Effector CD8-positive, alpha-beta T cell (primary cell): ENCODE data around the gene WEE2.
"Not testable (repeated sequence)": the region's sequence is repeated elsewhere in the genome, so short reads cannot be mapped to it uniquely, and the experiment has no call there.

Experiments used
- DNase-seq: peaks from one replicate; lab custom pipeline; 2025; lab: John Stamatoyannopoulos, UW
- total RNA-seq, 4 experiments: gene quantifications; one replicate each; lab custom pipeline; 2026; lab: John Stamatoyannopoulos, UW

Gene WEE2
- total RNA-seq: 0 reads per million in 4 experiments

GRCh38 chr7:141708351-141708750 lies at the start of gene WEE2:
WEE2 (plus strand) TSS chr7:141708353; CDS start chr7:141708759, 406 bp downstream.
- DNase-seq: no peak

- DNase-seq: no peak
These were observed 48.7 kb upstream of the WEE2 start for GRCh38 chr7:141659501-141659900.

GRCh38 chr7:141660259-141660658 lies 47.9 kb upstream of the WEE2 start:
- no peak for DNase-seq

- no peak for DNase-seq
These were observed 44.9 kb upstream of the WEE2 start for GRCh38 chr7:141663081-141663849.

- no peak for DNase-seq
These were observed 43.7 kb upstream of the WEE2 start for GRCh38 chr7:141664450-141664849.

- no peak for DNase-seq
These were observed 42.7 kb upstream of the WEE2 start for GRCh38 chr7:141665208-141666035.

GRCh38 chr7:141666071-141666470 lies 42.1 kb upstream of the WEE2 start:
- no peak for DNase-seq

GRCh38 chr7:141668853-141669252 lies 39.3 kb upstream of the WEE2 start:
- no peak for DNase-seq

GRCh38 chr7:141671705-141672496 lies 36.3 kb upstream of the WEE2 start:
- DNase-seq: no peak

GRCh38 chr7:141673346-141673745 lies 34.8 kb upstream of the WEE2 start:
- no peak for DNase-seq

GRCh38 chr7:141674171-141674671 lies 33.9 kb upstream of the WEE2 start:
- DNase-seq: no peak

- DNase-seq: no peak
These were observed 33.5 kb upstream of the WEE2 start for GRCh38 chr7:141674702-141675101.

GRCh38 chr7:141675436-141676215 lies 32.5 kb upstream of the WEE2 start:
- no peak for DNase-seq

- no peak for DNase-seq
These were observed 31.5 kb upstream of the WEE2 start for GRCh38 chr7:141676618-141677017.

GRCh38 chr7:141679014-141679413 lies 29.1 kb upstream of the WEE2 start:
- DNase-seq: no peak

- no peak for DNase-seq
These were observed 22.7 kb upstream of the WEE2 start for GRCh38 chr7:141685285-141686023.

- DNase-seq: no peak
These were observed 22.1 kb upstream of the WEE2 start for GRCh38 chr7:141686074-141686473.

- DNase-seq: no peak
These were observed 21.5 kb upstream of the WEE2 start for GRCh38 chr7:141686670-141687069.

GRCh38 chr7:141688043-141688442 lies 20.1 kb upstream of the WEE2 start:
- DNase-seq: no peak

- DNase-seq: not testable (repeated sequence)
These were observed 18.9 kb upstream of the WEE2 start for GRCh38 chr7:141689072-141689825.
